Renal pelvis (tissue), 4 donors: Measurements from ENCODE around the gene ARFIP1. TPM values are rescaled to one million over a fixed set of nuclear protein-coding genes. Genes with fewer than 3 reads are reported as not detected.

Source experiments
- DNase-seq: peaks from one replicate; pipeline ENCODE4 v3.0.0-alpha.2; 2013
- polyA plus RNA-seq, 3 donors: library from polyadenylated mRNA; unstranded; fragments of 120-200 nt; gene quantifications; one replicate each; pipeline ENCODE4 v1.2.1, GENCODE V29; 2013; ENCODE audit not compliant: insufficient read length in 3 of 3

Gene ARFIP1
- polyA plus RNA-seq, 3 donors, result 35.7 to 36.8 (median 35.8) TPM

DNA sequence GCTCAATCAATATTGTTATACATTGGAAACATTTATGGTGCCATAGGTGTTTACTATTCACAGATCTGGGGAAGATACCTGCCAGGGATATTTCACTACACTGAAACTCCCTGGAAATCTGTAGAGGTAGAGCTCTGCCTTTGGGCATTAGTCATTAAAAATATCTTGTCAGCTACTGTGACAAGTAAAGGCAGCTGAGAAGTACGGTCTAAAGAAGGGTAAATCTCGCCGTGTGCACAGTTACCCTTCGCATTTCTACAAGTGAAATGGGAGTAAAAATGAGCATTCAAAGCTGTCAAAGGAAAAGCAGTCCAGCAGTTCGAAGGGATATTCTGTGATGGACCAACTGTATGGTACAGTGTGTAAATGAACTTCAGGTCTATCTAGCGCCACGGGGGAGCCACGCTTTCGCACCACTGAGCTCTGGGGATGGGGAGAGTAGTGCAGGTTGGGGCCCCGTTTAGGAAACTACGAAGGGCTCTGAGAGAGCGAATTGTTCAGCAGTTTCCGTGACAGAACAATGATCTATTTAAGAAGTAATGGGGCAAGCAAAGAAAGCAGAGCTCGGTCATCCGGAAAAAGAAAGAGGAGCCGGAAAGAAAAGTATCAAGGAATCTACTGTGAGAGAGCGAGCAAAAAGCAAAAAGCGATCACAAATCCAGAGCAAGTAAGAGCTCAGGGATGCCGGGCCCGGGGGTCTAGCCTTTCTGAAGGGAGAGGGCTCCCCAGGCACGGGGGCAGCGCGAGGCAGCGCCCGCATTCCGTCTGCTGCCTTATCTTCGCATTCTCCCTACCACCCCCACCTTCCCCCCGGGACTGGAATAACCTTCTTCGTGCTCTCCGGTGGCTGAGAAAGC is 870 bp upstream of the ARFIP1 start:
- DNase-seq, result peak; percentile 51

- peak; percentile 27 for DNase-seq
Observed at GRCh38 chr4:152780267-152780778, 569 bp downstream of the ARFIP1 start.

GRCh38 chr4:152784490-152785350 is 5.0 kb downstream of the ARFIP1 start:
- no peak for DNase-seq

DNA sequence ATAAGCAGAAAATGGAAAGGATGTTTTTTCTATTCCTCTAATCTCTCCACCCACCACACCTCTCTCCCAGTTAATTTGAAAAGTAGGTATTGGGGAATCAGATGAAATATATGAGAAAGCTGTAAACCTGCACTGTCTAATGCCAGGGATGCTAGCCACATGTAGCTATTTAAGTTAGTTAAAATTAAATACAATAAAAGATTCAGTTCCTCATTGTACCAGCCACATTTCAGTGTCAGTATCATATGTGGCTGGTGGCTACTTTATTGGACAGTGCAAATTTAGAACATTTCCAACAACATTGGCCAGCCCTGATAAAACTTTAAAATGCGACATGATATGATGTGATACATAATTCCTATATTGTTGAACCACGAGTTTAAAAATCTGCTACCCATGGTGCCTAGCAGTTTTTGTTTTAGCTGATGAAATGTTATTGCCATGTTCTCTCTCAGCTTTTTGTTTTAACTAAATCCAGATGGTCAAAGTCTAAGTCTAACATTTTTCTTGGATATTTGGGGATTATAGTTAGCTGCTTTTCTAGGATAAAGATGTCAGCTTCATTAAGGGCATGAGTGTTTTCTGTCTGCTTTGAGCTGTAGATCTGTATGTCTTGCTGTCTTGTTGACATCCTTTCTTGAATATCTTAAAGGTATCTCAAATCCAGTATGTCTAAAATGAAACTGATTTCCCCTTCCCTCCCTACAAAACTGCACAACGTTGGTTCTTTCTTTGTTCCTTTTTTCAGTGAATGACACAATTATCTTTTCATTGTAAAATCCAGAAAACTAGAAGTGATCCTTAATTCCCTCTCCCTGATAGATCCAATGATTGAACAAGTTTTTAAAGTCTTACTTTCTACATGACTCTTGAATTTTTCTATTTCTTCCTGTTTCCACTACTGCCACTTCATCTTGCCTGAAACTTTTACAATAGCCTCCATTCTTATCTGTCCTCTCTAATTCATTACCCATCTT is 6.2 kb downstream of the ARFIP1 start:
- no peak for DNase-seq

DNA sequence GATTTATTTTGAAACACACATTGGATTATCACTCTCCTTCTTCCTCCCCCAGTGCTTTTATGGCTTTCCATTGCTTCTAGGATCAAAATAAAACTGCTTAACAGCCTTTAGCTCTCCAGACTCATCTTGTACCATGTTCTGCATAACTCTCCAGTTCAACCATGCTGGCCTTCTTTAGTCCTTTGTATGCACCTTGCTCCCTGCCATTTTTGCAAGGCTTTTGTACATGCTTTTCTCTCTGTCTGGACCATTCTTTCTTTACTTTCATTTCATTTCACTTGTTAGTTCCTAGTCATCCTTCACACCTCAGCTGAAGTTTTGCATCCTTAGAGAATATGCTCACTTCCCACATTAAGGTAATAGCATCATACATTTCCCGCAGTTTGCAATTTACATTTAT is 6.9 kb downstream of the ARFIP1 start:
- no peak for DNase-seq

GRCh38 chr4:152795891-152796290 is 16.1 kb downstream of the ARFIP1 start:
- no peak for DNase-seq

DNA sequence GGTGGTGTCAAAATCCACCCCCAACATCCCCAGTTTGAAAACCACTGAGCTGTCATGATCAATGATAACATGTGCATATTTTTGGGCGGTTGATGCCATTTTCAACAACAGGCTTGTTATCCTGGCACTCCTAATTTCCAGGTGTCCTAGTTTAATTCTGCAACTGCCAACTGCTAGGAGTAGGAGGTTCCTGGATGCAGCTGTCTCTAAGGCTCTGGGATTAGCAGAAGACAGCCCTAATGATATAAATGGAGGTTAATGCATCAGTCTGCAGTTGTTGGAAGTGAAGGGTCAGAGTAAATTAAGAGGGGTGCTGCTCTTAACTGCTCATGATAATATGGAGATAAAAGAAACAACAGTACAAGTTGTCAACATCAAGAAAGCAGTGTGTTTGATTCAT is 23.8 kb downstream of the ARFIP1 start:
- no peak for DNase-seq

- DNase-seq, result no peak
Observed at GRCh38 chr4:152805071-152805650, 25.4 kb downstream of the ARFIP1 start.

DNA sequence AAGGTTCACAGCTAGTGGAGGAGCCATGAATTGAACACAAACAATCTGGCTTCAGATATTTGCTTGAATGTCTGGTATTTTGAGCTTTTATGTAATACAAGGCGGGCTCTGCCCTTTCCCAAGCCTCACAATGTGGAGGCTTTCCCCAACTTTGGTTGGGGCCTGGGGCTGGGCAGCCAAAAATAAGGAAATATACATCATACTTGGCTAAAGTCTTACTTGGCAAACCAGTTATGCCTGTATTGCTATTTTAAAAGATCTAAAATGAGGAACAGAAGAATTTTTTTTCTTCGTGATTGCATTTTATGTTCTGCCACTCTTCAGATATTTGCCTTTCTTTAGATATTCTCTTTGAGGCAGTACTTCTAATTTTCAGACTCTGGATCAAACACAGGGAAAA is 26.1 kb downstream of the ARFIP1 start:
- no peak for DNase-seq

DNA sequence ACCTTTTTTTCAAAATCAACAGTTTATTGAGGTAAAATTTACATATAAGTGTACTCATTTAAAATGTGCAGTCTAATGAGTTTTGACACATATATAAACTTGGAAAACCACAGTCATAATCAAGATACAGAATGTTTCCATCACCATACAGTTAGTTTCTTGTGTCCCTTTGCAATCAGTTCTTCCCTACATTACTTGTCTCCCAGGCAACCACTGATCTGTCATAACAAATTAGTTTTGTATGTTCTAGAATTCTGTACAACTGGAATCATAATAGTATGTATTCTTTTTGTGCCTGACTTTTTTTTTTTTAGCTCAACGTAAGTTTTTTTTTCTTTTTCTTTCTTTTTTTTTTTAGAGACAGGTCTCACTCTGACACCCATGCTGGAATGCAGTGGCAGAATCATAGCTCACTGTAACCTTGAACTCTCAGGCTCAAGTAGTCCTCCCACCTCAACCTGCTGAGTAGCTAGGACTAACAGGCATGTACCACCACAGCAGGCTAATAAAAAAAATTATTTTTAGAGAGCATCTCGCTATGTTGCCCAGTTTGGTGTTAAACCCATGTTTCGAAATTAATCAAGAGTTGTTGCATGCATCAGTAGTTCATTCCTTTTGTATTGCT is 26.9 kb downstream of the ARFIP1 start:
- DNase-seq, result no peak

DNA sequence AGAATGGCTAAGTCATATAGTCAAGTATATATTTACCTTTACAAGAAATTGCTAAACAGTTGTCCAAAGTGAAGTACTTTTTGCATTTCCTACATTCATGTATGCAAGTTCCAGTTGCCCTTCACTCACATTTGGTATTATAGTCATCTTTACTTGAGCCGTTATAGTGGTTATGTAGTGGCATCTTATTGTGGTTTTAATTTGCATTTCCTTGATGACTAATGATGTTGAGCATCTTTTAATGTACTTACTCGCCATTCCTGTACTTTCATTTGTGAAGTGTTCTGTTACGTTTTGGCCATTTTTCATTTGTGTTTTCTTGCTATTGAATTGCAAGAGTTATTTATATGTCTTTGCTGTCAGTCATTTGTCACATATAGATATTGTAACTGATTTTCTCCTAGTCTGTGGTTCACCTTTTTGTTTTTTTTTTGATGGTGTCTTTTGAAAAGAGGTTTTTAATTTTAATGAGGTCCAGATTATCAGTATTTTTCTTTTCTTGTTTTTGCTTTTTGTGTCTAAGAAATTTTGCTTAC is 27.6 kb downstream of the ARFIP1 start:
- DNase-seq, result no peak

- DNase-seq, result no peak
Observed at GRCh38 chr4:152808670-152809069, 28.9 kb downstream of the ARFIP1 start.

- DNase-seq, result peak; percentile 8
Observed at GRCh38 chr4:152810715-152811287, 31.0 kb downstream of the ARFIP1 start.

DNA sequence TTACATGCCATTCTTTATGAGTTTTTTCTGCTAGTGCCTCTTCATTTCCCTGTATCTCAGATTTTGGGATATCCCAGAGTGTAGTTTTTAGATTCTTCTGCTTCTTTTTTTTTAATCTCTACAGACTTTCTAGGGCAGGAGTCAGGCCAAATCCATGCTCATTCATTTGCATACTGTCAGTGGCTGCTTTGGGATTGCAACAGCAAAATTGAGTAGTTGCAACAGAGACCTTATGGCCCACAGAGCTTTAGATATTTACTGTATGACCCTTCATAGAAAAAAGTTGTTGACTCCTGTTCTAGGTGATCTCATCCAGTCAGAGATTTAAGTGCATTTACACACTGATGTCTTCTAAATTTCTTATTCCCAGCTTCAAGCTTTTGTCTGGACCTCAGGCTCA is 35.3 kb downstream of the ARFIP1 start:
- DNase-seq, result no peak

DNA sequence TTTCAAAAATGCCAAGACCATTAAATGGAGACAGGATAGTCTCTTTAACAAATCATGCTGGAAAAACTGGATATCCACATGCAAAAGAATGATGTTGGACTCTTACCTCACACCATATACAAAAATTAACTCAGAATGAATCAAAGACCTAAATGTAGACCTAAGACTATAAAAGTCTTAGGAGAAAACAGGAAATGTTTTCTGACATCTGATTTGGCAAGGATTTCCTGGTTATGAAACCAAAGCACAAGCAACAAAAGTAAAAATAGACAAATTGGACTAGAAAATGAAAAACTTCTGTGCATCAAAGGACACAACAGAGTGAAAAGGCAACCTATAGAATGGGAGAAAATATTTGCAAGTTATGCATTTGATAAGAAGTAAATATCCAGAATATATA is 37.6 kb downstream of the ARFIP1 start:
- DNase-seq, result no peak

DNA sequence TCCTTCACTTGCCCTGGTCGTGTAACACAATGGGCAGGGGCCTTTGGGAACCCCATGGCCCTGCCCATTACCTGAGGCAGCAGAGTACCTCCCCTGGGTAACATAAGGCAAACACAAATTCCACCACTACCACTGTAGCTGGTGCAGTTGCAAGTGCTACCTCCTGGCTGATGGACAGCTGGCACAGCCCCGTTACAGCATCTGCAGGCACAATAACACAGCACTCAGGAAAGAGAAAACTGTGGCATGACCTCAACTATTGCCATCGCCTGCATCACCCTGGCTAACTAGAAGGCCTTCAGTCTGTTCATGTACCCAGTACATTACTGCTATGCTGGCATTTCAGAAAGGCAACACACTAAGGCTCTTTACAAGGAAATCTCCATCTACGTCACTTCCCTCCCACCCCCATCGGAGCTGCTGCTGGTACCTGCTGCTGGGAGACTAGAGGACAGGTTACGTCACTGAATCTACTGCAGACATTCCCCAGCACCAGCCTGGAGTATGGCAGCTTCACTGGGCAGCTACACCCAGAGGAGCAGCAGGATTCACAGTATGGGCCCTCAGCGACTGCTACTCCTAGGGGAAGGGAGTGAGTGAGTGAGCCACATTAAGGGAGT is 39.4 kb downstream of the ARFIP1 start:
- no peak for DNase-seq

GRCh38 chr4:152820073-152820472 is 40.3 kb downstream of the ARFIP1 start:
- no peak for DNase-seq

- no peak for DNase-seq
Observed at GRCh38 chr4:152822323-152822722, 42.6 kb downstream of the ARFIP1 start.

DNA sequence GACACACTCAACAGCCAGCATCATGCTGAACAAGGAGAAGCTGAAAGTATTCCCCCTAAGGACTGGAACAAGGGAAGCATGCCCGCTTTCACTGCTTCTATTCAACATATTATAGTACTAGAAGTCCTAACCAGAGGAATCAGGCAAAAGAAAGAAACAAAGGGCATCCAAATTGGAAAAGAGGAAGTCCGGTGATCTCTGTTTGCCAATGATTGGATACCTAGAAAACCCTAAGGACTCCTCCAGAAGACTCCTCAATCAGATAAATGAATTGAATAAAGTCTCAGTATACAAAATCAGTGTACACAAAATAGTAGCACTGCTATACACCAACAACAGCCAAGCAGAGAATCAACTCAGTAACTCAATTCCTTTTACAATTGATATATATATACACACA is 44.8 kb downstream of the ARFIP1 start:
- DNase-seq, result no peak

GRCh38 chr4:152825336-152825735 is 45.6 kb downstream of the ARFIP1 start:
- DNase-seq, result no peak
